Measurements from ENCODE around the gene GREB1. TPM values are rescaled to one million over a fixed set of nuclear protein-coding genes. Genes with fewer than 3 reads are reported as not detected.

The GREB1 gene
- total RNA-seq, 1 experiment from 2014 or later, result 16.5 TPM

- no peak overlapping the region for H2BK5ac ChIP-seq (ENCODE audit: insufficient read length, low read length)
- no CpG with 5 or more reads among the region's 1 CpG for WGBS (ENCODE audit: extremely low coverage, insufficient read length, low lambda C conversion rate)
- H2BK12ac ChIP-seq (ENCODE audit: insufficient read length, low read depth, low read length), result no peak overlapping the region
- H4K8ac ChIP-seq (replicated peaks; ENCODE audit: insufficient read length, low read depth, low read length), result no peak overlapping the region
- no peaks in the 10 kb centered on the region for H3K27me3 ChIP-seq (ENCODE audit: insufficient read depth, low read length)
- peaks cover 2% of the 10 kb centered on the region; the same call in 1 of the 2 replicates for H3K79me2 ChIP-seq (ENCODE audit: insufficient read depth, low read length)
- no peak overlapping the region for H3K23ac ChIP-seq (ENCODE audit: insufficient read length, low read depth, low read length)
- H3K36me3 Mint-ChIP-seq (ENCODE audit: insufficient read depth in 1 of 3, low read depth in 3 of 3), result peaks cover 0 to 14% (median 9%) of the 10 kb centered on the region in 3 experiments; a peak in 5 of 7 replicates
- no peak overlapping the region for H3K4me3 Mint-ChIP-seq
- no peak overlapping the region for H3K4me2 ChIP-seq (ENCODE audit: insufficient read depth, insufficient read length, low read length)
- peaks cover 4% of the 10 kb centered on the region in 2 experiments; a peak in 2 of 5 replicates for H3K9me3 Mint-ChIP-seq
- H3K14ac ChIP-seq (ENCODE audit: insufficient read depth, low read length), result no peak overlapping the region
- no peak overlapping the region for H2BK20ac ChIP-seq (ENCODE audit: low read depth, low read length, poor library complexity, severe bottlenecking)
- no peak overlapping the region for H3K18ac ChIP-seq (ENCODE audit: insufficient read length, low read depth, low read length)
- no peak overlapping the region for H4K91ac ChIP-seq (ENCODE audit: insufficient read length, low read depth, low read length)
- no peak for TF ChIP-seq CTCF (conservative IDR thresholded peaks at IDR 0.05)
- H4K20me1 ChIP-seq (ENCODE audit: control insufficient read depth, insufficient read depth, insufficient read length), result no peaks in the 10 kb centered on the region
- peaks cover 9 to 14% of the 10 kb centered on the region in 2 experiments for H3K4me1 Mint-ChIP-seq
- H3K9ac ChIP-seq (ENCODE audit: extremely low read depth, insufficient read length, low read length), result no peak overlapping the region
- no peaks in the 10 kb centered on the region for H3K27me3 Mint-ChIP-seq (ENCODE audit: low read depth)
- H3K79me1 ChIP-seq (ENCODE audit: insufficient read depth, low read depth, low read length, poor library complexity, severe bottlenecking), result no peaks in the 10 kb centered on the region
- H3K27ac Mint-ChIP-seq, result no peak overlapping the region
- no peaks in the 10 kb centered on the region for H3K23me2 ChIP-seq (ENCODE audit: insufficient read length, low read depth, low read length, poor library complexity, severe bottlenecking)
- H3K56ac ChIP-seq (ENCODE audit: insufficient read length, low read depth, low read length), result no peak overlapping the region
- H2BK120ac ChIP-seq (ENCODE audit: low read depth, low read length, poor library complexity, severe bottlenecking), result no peak overlapping the region
- no peak for DNase-seq
- peaks cover 11% of the 10 kb centered on the region; the same call in 1 of the 2 replicates for H3K4me1 ChIP-seq (ENCODE audit: insufficient read depth, low read length)
- H2AFZ ChIP-seq (ENCODE audit: low read length), result no peak overlapping the region
- H3T11ph ChIP-seq (ENCODE audit: low read length), result no peak overlapping the region
- H3K4ac ChIP-seq (ENCODE audit: low read depth, low read length), result no peak overlapping the region
- no peak overlapping the region for H2BK15ac ChIP-seq (ENCODE audit: low read depth, low read length)
- H3K9me3 ChIP-seq (ENCODE audit: control insufficient read depth, low read depth, low read length), result no peaks in the 10 kb centered on the region
- no peak overlapping the region for H2AK5ac ChIP-seq (ENCODE audit: insufficient read length, low read length)
- no peak overlapping the region for H3K27ac ChIP-seq (ENCODE audit: insufficient read length, low read depth, low read length)
- no peak overlapping the region for H4K5ac ChIP-seq (ENCODE audit: insufficient read length, low read depth, low read length)
Measured at GRCh38 chr2:11527001-11527400, 6.8 kb upstream of the GREB1 start.
